Psoas muscle (tissue), 8 donors: Measurements from ENCODE around the gene SPATA24. TPM values are rescaled to one million over a fixed set of nuclear protein-coding genes. Genes with fewer than 3 reads are reported as not detected.
A peak's percentile ranks its signal among the peaks of the same experiment; 100 is the strongest.
"Not testable (repeated sequence)": the region's sequence is repeated elsewhere in the genome, so short reads cannot be mapped to it uniquely, and the experiment has no call there.

Source experiments
- ATAC-seq, 4 donors: fragments of 200-7000 bp; cut with Tn5 transposase; one replicate each; pipeline ENCODE4 v1.9.1; 2020; ENCODE audit warnings: moderate library complexity in 3 of 4, mild to moderate bottlenecking in 2 of 4
- DNase-seq, 2 donors: peaks; one replicate each; pipeline ENCODE4 v3.0.0-alpha.2; 2020
- H3K27ac ChIP-seq: fragments of 200-600 bp; one replicate; pipeline ENCODE4 v1.8.0; 2022
- H3K27me3 ChIP-seq, 3 donors: fragments of 200-600 bp in 1 of 3; one replicate each; pipeline versions ENCODE4 v1.6.1 to v1.8.0; 2013 to 2022; ENCODE audit warnings: low read length in 2 of 3, mild to moderate bottlenecking in 2 of 3, moderate library complexity in 1 of 3; ENCODE audit not compliant: insufficient read depth in 3 of 3
- H3K36me3 ChIP-seq, 2 donors: fragments of 200-600 bp in 1 of 2; one replicate each; pipeline versions ENCODE4 v1.6.1 to v1.8.0; 2013 to 2022; ENCODE audit warnings: low read depth in 1 of 2, mild to moderate bottlenecking in 1 of 2, moderate library complexity in 1 of 2; ENCODE audit not compliant: insufficient read depth in 1 of 2
- H3K4me1 ChIP-seq: fragments of 200-600 bp; one replicate; pipeline ENCODE4 v1.8.0; 2022
- H3K4me3 ChIP-seq: fragments of 200-600 bp; one replicate; pipeline ENCODE4 v1.8.0; 2022; ENCODE audit warnings: mild to moderate bottlenecking
- H3K9me3 ChIP-seq: fragments of 200-600 bp; one replicate; pipeline ENCODE4 v1.8.0; 2022
- WGBS, 3 donors: extraction: QIAGEN DNeasy Blood & Tissue Kit; methylation state at CpG; one replicate each; pipeline versions ENCODE4 v1.1.6 to v1.1.7; 2013; 5-methylcytosine and 5-hydroxymethylcytosine counted together
- intact Hi-C, 2 donors: fragments of 100-400 bp; cut with DNase I; formaldehyde crosslinking; loops; one replicate each; pipeline versions ENCODE4 v1.11.0 to v1.14.2; 2022
- polyA plus RNA-seq, 3 donors: library from polyadenylated mRNA; stranded (reverse); fragments of 200-250 nt; gene quantifications; one replicate each; pipeline ENCODE4 v1.2.3, GENCODE V29; 2013
- total RNA-seq, 4 donors: library from RNA; stranded (reverse); fragmentation: NEBNext Ultra II Directional in 2 of 4; extraction: Animal tissue kit (Norgen Biotek cat#: 25700) in 2 of 4; gene quantifications; one replicate each; pipeline versions ENCODE4 v1.2.1 to v1.2.4, GENCODE V29; 2021 to 2023
- TF ChIP-seq, protein P1 (sequence below): fragments of 200-600 bp; IDR thresholded peaks from one replicate; pipeline ENCODE4 v1.8.0; 2022; ENCODE audit warnings: antibody characterized with exemption
- donor health status: healthy with polysubstance abuse.
- donor health status: DM: no; HTN: no; CAD: no; lungs with moderate emphysema.
- donor health status: Bipolar disorder and iron deficiency.
- donor health status: healthy.
- donor health status: DM: yes; HTN: yes; CAD: no.
- donor health status: DM: no; HTN: no; CAD: no.
- donor health status: DM: no; HTN: no; CAD: no.
- donor health status: DM: yes; HTN: yes; CAD: no.

Gene SPATA24
- total and polyA plus RNA-seq, 7 donors, result 6.7 to 18.8 (median 11.5) TPM

GRCh38 chr5:139354186-139354585 lies 49.7 kb downstream of the SPATA24 start:
- H3K9me3 ChIP-seq, result no peaks in the 10 kb centered on the region
- H3K4me1 ChIP-seq, result peaks cover 33% of the 10 kb centered on the region
- ATAC-seq (no peak), DNase-seq (no peak)
- intact Hi-C loops, result no loop called here
- no peak overlapping the region for H3K27ac ChIP-seq
- H3K36me3 ChIP-seq, result no peaks in the 10 kb centered on the region
- TF ChIP-seq, protein P1, sequence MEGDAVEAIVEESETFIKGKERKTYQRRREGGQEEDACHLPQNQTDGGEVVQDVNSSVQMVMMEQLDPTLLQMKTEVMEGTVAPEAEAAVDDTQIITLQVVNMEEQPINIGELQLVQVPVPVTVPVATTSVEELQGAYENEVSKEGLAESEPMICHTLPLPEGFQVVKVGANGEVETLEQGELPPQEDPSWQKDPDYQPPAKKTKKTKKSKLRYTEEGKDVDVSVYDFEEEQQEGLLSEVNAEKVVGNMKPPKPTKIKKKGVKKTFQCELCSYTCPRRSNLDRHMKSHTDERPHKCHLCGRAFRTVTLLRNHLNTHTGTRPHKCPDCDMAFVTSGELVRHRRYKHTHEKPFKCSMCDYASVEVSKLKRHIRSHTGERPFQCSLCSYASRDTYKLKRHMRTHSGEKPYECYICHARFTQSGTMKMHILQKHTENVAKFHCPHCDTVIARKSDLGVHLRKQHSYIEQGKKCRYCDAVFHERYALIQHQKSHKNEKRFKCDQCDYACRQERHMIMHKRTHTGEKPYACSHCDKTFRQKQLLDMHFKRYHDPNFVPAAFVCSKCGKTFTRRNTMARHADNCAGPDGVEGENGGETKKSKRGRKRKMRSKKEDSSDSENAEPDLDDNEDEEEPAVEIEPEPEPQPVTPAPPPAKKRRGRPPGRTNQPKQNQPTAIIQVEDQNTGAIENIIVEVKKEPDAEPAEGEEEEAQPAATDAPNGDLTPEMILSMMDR, result no peak
- WGBS, 3 donors, result 96 to 97% (median 97%) methylated on average over 3 of the region's 3 CpGs
- H3K4me3 ChIP-seq, result no peak overlapping the region
- H3K27me3 ChIP-seq, result no peaks in the 10 kb centered on the region

- H3K27ac ChIP-seq, intact Hi-C loops, H3K27me3 ChIP-seq, DNase-seq, H3K36me3 ChIP-seq, H3K9me3 ChIP-seq, H3K4me3 ChIP-seq: not testable (repeated sequence)
- H3K4me1 ChIP-seq, result peaks cover 57% of the 10 kb centered on the region
- peak in 2 of 4 donors; percentile 40 to 42 for ATAC-seq
- WGBS, 3 donors, result 51 to 80% (median 54%) methylated on average over 9 of the region's 9 CpGs
Observed at GRCh38 chr5:139347863-139348262, 56.0 kb downstream of the SPATA24 start.

Other genes starting within 250 kb of the SPATA24 start
- 10 to 100 TPM; 37.3 to 52.9 (median 39.4) TPM for gene SIL1, start 205.7 kb downstream of the SPATA24 start, total RNA-seq
- 10 to 100 TPM; 27.1 to 50.3 (median 47.8) TPM for gene SIL1, start 205.7 kb downstream of the SPATA24 start, polyA plus RNA-seq
- 100 to 1,000 TPM in 3 of 4 donors, 10 to 100 TPM in 1; 96.5 to 153 (median 134) TPM for gene MATR3, start 110.3 kb downstream of the SPATA24 start, total RNA-seq
- 100 to 1,000 TPM in 1 of 3 donors, 10 to 100 TPM in 2; 92.4 to 110 (median 97.1) TPM for gene MATR3, start 110.3 kb downstream of the SPATA24 start, polyA plus RNA-seq
- 100 to 1,000 TPM; 111 to 144 (median 116) TPM for gene PAIP2, start 62.2 kb downstream of the SPATA24 start, total RNA-seq
- gene PAIP2, start 62.2 kb downstream of the SPATA24 start, polyA plus RNA-seq, result 100 to 1,000 TPM; 113 to 252 (median 143) TPM
- gene SLC23A1, start 20.8 kb downstream of the SPATA24 start, total RNA-seq, result not detected
- under 1 TPM in 1 of 3 donors, not detected in 2; 0.03 TPM for gene SLC23A1, start 20.8 kb downstream of the SPATA24 start, polyA plus RNA-seq
- 1 to 10 TPM in 2 of 4 donors, under 1 TPM in 2; 0.57 to 1.2 (median 0.84) TPM for gene MZB1, start 14.2 kb downstream of the SPATA24 start, total RNA-seq
- gene MZB1, start 14.2 kb downstream of the SPATA24 start, polyA plus RNA-seq, result under 1 TPM; 0.03 to 0.25 (median 0.25) TPM
- 10 to 100 TPM; 42.3 to 86.7 (median 67.9) TPM for gene PROB1, start 9.0 kb downstream of the SPATA24 start, total RNA-seq
- 10 to 100 TPM; 15.2 to 31.3 (median 30.1) TPM for gene PROB1, start 9.0 kb downstream of the SPATA24 start, polyA plus RNA-seq
- 10 to 100 TPM in 2 of 4 donors, 1 to 10 TPM in 2; 9.0 to 10.7 (median 10.2) TPM for gene DNAJC18, start 35.4 kb upstream of the SPATA24 start, total RNA-seq
- gene DNAJC18, start 35.4 kb upstream of the SPATA24 start, polyA plus RNA-seq, result 10 to 100 TPM in 2 of 3 donors, 1 to 10 TPM in 1; 2.6 to 14.5 (median 13.7) TPM
- gene ECSCR, start 58.7 kb upstream of the SPATA24 start, total RNA-seq, result 10 to 100 TPM in 3 of 4 donors, 1 to 10 TPM in 1; 7.9 to 16.2 (median 12.3) TPM
- 10 to 100 TPM in 2 of 3 donors, 1 to 10 TPM in 1; 7.6 to 25.4 (median 23.0) TPM for gene ECSCR, start 58.7 kb upstream of the SPATA24 start, polyA plus RNA-seq
- gene SMIM33, start 66.9 kb upstream of the SPATA24 start, total RNA-seq, result not detected
- gene SMIM33, start 66.9 kb upstream of the SPATA24 start, polyA plus RNA-seq, result not detected
- 10 to 100 TPM in 1 of 4 donors, 1 to 10 TPM in 3; 7.1 to 13.2 (median 8.4) TPM for gene STING1, start 78.7 kb upstream of the SPATA24 start, total RNA-seq
- gene STING1, start 78.7 kb upstream of the SPATA24 start, polyA plus RNA-seq, result 1 to 10 TPM; 4.4 to 6.3 (median 4.8) TPM
- 100 to 1,000 TPM; 156 to 175 (median 164) TPM for gene UBE2D2, start 157.2 kb upstream of the SPATA24 start, total RNA-seq
- 100 to 1,000 TPM; 107 to 243 (median 126) TPM for gene UBE2D2, start 157.2 kb upstream of the SPATA24 start, polyA plus RNA-seq
- gene CXXC5, start 244.3 kb upstream of the SPATA24 start, total RNA-seq, result 10 to 100 TPM; 31.9 to 88.3 (median 48.5) TPM
- 10 to 100 TPM; 24.5 to 48.5 (median 27.0) TPM for gene CXXC5, start 244.3 kb upstream of the SPATA24 start, polyA plus RNA-seq